Measurements from ENCODE around the gene DDB1.

DNA sequence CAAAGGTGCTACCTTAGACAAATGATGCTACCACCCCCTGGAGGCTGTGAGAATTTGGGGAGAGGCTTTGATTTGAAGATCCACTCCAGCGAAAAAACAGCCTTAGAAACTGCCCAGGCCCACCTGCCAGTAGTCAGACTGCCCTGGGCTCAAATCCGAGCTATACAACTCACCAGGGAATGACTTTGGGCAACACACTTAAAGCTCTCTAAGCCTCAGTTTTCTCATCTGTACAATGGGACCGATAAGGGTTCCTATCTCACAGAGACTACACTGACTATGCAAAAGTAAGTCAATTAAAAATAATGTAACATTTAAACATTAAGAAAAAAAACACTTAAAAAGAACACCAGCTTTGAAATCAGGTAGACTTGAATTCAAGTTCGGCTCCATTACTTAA is 57.7 kb downstream of the DDB1 start:
- TF ChIP-seq, protein P1, sequence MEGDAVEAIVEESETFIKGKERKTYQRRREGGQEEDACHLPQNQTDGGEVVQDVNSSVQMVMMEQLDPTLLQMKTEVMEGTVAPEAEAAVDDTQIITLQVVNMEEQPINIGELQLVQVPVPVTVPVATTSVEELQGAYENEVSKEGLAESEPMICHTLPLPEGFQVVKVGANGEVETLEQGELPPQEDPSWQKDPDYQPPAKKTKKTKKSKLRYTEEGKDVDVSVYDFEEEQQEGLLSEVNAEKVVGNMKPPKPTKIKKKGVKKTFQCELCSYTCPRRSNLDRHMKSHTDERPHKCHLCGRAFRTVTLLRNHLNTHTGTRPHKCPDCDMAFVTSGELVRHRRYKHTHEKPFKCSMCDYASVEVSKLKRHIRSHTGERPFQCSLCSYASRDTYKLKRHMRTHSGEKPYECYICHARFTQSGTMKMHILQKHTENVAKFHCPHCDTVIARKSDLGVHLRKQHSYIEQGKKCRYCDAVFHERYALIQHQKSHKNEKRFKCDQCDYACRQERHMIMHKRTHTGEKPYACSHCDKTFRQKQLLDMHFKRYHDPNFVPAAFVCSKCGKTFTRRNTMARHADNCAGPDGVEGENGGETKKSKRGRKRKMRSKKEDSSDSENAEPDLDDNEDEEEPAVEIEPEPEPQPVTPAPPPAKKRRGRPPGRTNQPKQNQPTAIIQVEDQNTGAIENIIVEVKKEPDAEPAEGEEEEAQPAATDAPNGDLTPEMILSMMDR (IDR thresholded peaks at IDR 0.05): no peak
- TF ChIP-seq EP300 (IDR thresholded peaks at IDR 0.05): no peak

All from gastroesophageal sphincter (tissue), 3 donors.